HS-5 (cell line): ENCODE data around the gene GOLGA2.
A peak's percentile ranks its signal among the peaks of the same experiment; 100 is the strongest.

ENCODE experiments used
- DNase-seq: peaks from one replicate; pipeline ENCODE4 v3.0.0-alpha.2; 2012; ENCODE audit warnings: low read depth

Gene GOLGA2

DNA sequence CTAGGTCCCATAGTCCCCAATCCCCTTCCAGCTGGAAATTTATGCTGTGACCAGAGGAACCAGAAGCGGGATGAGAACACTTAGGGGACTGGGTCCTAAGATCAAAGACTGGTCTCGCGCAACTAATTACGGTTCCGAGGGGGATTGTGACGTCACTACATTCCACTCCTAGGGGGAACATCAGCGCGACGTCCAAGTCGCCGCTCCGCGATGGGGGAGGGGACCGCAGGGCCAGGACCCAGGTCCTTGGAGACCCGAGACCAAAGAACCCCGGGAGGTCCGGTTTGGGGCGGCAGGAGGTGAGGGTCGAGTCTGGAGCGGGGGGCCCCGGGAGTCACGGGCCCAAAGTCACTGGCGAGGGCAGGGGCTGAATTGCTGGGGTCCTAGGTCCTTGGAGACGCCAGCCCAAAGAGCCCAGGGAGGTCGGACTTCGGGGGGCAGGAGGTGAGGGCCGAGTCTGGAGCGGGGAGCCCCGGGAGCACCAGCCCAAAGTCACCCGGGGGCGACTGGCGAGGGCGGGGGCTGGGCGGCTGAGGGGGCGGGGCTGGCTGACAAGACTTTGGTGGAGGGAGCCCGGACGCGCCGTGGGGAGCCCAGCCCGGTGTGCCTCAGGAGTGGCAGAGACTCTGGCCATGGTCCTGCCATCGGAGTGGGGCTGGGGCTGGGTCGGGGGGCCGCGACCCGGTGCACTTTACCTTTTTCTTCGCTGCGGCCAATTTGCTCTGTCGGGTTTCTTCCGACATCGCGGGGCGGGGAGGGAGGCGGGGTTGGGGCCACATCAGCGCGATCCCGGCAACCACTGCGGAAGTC, at the start of gene GOLGA2:
Gene GOLGA2, minus strand, starts transcription at position 810 of the 810 bp plus-strand sequence. Its CDS starts 31 bp downstream, at position 779.
- DNase-seq, result no peak

DNA sequence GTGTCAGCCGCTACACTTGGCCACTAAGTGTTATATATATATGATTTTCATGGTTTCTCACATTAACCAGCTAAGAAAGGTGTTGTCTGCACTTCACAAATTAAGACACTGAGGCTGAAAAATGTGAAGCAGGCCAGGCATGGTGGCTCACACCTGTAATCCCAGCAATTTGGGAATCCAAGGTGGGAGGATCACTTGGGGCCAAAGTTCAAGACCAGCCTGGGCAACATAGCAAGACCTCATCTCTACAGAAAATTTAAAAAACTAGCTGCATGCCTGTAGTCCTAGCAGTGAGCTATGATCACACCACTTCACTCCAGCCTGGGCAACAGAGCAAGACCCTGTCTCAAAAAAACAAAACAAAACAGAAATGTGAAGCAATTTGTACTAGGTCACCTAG, 48.6 kb upstream of the GOLGA2 start:
- DNase-seq, result no peak

DNA sequence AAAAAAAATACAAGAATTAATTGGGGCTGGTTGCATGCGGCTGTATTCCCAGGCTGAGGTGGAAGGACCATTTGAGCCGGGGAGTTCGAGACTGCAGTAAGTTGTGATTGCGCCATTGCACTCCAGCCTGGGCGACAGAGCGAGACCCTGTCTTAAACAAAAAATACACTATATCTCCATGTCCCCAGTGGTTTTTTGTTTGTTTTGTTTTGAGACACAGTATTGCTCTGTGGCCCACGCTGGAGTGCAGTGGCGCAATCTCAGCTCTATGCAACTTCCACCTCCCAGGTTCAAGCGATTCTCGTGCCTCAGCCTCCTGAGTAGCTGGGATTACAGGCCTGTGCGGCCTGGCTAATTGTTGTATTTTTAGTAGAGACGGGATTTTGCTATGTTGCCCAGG, 48.0 kb upstream of the GOLGA2 start:
- DNase-seq, result no peak

DNA sequence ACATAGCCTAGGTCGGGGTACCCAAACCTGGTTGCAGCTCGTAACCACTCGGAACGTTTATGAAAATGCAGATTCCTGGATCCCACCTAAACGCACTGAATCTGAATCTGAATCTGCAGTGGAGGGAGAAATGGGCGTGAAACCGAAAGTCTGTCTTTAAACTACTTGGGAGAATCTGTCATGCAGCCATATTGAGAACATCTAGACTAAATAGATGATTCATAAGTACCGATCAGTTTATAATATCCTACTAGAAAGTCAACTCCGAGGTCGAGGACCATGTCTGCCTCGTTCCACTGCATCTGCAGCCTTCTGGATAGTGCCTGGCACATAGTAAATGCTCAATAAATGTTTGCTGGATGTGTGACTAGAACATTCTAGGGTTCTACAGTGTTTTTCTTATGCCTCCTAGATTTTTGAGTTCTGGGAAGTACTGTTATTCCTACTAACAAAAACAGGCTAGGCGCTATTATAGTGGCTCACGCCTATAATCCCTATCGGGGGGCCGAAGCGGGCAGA, 47.5 kb upstream of the GOLGA2 start:
- no peak for DNase-seq

DNA sequence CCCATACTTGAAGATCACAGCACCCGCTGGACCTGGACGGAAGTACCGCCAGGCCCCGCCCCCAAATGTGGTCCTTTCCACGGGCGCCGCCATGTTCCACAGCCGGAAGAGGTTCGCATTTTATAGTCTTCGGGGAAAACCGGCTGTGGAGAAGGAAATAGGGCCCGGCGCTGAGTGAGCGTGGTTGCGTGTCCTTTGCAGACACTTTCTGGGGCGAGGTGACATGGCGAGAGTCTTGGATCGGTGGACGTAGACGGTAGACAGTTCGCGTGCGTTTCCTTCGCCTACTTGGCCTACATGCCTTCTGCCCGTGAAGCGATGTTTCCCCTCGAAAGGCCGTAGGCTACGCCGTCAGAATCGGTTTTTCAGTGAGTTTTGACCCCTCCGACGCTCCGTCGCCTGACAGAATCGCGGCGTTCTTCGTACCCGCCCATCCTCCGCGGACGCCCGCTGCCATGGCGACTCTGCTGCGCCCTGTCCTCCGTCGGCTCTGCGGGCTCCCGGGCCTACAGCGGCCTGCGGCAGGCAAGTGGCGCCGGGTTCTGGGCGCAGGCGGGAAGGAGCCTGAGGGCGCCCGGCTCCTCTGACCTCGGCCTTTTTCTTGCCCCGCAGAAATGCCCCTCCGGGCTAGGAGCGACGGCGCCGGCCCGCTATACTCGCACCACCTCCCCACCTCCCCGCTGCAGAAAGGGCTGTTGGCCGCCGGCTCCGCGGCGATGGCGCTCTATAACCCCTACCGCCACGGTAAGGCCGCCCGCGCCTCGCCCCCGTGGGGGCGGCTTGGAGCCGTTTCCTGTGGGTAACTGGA, 46.8 kb upstream of the GOLGA2 start, which contains the start of the genes COQ4 and TRUB2:
Gene COQ4, plus strand, starts transcription at position 436 of the 808 bp plus-strand sequence. Its CDS starts 20 bp downstream, at position 456.
Gene TRUB2, minus strand, starts transcription at position 44 of the 808 bp plus-strand sequence. Its CDS starts 39 bp downstream, at position 5.
- DNase-seq, result peak; percentile 93

DNA sequence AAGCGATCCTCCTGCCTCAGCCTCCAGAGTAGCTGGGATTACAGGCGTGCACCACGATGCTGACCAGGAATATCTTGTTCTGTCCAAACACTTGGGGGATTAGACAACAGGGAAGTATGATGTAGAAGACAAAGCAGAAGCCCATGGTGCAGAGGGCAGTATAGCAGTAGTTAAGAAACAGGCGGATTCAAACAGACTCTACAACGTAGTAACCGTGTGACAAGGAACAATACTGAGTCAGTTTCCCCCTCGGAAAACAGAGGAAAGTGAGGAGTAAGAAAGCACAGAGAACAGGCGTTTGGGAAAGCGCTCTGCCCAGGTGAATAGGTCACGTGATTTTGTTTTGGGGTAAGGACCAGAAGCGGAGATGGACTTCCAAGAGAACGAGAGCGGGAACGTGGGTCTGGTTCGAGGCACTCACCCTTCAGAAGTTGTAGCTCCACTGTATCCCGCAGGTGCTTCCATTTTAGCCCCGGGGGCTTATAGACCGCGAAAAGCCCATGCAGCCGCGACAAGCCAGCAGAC, 46.1 kb upstream of the GOLGA2 start:
- DNase-seq, result no peak

DNA sequence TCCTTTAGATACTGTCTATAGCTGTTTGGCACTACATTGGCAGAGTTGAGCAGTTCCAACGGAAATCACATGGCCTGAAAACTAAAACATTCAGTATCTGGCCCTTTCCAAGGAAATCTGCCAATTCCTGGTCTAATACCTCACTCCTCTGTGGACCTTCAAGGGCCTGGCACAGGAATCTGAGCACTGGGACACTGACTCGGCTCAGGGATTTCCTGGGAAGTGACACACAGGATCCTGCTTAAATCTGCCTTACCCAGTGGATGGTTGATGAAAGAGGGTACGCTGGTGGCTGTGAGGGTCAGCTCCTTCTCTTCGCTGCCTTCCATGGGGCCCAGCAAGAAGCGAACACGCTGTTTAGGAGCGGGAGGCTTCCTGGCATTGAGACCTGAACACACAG, 45.5 kb upstream of the GOLGA2 start:
- DNase-seq, result no peak

DNA sequence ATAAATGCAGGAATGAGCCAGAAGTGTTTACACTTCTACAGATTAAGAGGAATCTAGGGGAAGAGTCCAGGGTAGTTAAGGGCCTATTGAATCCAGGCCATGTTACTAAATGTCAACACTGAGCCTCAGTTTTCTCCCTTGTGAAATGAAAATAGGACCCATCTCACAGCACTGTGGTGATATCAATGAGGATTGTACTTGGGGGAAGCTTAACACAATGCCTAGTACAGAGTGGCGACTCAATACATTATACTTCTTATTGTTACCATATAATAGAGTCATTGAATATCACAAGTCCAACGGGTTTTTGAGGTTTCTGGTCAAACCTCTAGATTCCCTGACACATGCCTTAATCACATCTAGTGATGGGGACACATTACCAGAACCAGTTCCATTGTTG, 41.8 kb upstream of the GOLGA2 start:
- no peak for DNase-seq

- DNase-seq, result no peak
Observed at GRCh38 chr9:128316421-128316820, 40.6 kb upstream of the GOLGA2 start.

DNA sequence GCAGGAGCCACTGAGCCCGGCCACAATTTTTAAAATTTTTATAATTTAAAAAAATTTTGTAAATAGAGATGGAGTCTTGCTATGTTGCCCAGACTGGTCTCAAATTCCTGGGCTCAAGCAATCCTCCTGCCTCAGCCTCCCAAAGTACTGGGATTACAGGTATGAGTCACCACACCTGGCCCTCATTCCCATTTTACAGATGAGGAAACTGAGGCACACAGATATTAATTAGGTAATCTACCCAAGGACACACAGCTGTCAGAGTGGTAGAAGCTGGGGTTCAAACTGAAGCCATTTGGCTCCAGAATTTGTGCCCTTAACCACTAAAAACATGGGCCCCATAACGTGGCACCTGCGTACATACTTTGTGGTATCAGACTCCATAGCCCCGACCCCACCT, 38.9 kb upstream of the GOLGA2 start:
- no peak for DNase-seq

DNA sequence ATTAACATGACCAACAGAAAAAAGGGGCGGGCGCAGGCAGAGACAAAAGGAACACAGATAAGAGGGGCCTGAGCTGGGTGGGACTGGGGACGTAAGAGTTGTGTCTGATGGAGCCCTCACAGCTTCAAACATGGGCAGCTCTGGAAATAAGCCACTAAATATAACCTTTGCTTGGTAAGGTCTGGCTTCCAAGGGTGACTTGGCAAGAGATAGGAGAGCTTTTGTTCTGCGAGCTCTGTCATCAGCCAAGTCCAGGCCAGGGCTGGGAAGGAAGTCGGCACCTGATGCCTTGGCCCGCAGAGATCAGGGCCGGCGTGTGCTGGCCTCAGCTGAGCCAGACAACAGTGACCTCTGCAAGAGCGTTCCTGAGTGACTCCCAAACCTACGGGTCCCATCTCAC, 34.7 kb upstream of the GOLGA2 start:
- DNase-seq, result no peak

DNA sequence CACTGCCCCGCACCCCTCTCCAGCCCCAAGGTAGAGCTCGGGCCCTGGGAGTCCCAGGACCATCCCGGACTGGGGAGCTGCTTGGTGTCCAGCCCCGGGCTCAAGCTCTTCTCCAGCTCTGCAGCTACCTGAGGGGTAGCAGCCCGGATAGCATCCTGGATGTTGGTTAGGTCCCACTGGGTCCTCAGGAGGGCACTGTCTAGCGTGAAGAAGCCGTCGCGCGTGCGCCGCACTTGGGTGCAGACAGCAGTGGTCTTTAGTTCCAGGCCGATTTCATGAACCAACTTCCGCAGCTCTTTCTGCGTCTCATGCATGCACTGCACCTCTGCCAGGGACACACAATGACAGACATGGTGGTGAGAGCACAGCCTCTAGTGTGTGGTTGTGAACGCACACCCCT, 33.7 kb upstream of the GOLGA2 start:
- no peak for DNase-seq

DNA sequence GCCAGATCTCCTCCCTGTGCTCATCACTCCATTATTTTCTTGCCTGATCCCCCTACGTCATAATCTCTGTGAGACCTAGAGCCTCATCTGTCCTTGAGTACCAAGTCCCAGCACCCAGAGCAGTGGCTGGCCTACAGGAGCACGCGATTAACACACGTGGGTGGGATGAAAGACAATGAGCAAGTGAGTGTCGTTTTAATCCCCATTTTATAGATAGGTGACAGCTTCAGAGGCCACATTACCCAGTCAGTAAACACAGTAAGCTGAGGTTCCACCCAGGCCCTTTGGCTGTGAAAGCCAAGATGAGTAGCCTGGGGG, 29.1 kb upstream of the GOLGA2 start:
- no peak for DNase-seq

- DNase-seq, result no peak
Observed at GRCh38 chr9:128304136-128304970, 28.5 kb upstream of the GOLGA2 start.

DNA sequence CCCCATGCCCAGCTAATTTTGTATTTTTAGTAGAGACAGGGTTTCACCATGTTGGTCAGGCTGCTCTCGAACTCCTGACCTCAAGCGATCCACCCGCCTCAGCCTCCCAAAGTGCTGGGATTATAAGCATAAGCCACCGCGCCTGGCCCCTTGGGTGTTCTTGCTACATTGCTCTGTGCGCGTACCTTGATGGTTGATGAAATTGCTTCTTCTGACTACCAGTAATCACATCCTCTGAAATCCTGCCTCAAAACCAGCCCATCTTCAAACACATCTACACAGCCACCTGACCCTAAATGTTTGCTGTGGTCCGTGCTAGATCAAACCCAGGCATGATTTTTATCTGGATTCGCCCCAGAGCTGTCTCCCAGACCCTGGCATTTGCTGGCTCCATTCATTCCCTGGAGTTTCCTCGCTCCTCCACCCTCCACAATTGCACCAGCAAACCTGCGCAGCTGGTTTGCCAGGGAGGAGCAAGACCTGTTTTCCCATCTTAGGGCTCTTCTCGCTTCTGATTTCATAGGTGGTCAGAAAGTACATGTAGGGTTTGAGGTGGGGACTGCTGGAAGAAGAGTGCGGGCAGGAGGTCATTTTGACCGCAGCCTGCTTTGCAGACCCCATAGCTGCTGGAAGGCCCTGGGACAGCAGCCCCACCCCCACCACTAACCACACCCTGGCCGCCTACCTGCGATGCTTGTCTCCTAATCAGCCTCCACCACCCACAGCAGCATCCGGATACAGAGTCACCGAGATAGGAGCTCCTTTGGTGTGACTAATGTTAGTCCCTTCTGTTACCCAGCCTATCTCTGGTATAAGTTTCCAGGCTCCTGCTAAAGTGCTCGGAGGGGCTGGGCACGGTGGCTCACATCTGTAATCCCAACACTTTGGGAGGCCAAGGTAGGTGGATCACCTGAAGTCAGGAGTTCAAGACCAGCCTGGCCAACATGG, 23.0 kb upstream of the GOLGA2 start:
- no peak for DNase-seq

DNA sequence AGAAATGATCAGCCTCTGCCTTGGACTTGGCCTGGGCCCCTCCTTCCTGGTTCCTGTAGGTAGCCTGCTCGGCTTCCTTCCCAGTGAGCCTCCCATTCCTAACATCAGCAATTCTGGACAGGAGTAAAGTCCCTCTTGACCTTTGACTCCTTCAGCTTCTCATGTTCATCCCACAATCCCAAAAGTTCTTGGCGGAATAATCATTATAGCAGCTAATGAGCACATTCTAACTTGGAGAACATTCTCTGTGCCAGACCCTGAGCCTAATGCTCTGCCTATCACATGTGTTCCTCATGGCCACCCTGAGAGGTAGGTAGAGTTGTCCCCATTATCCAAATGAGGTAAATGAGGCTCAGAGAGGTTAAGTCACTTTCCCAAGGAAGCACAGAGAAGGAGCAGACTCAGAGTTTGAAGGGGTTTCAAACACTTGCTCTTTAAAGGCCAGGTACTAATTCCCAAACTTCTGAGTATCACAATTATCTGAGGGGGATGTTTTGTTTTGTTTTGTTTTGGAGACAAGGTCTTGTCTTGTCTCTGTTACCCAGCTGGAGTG, 21.5 kb upstream of the GOLGA2 start:
- no peak for DNase-seq

GRCh38 chr9:128296340-128297220, 20.8 kb upstream of the GOLGA2 start:
- DNase-seq, result no peak

DNA sequence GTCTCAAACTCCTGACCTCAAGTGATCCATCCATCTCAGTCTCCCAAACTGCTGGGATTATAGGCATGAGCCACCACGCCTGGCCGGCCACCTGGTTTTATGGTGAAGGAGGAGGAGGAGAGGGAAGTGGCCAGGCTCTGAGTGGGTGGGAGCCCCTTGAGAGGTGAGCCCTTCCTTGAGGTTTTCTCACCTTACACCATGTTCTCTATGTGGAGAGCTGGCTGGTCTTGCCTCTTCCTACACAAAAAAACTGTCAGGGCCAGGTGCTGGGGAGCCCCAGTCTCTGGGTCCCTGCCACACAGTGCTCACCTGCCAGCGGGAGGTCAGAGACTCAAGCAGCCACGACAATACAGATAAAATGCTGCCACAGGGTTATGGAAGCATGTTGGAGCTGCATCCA, 18.3 kb upstream of the GOLGA2 start:
- no peak for DNase-seq

- DNase-seq, result no peak
Observed at GRCh38 chr9:128293091-128293490, 17.3 kb upstream of the GOLGA2 start.
